WTC11 (cell line): Measurements from ENCODE around the gene SEBOX.

ENCODE experiments used
- RELA ChIP-seq: sonication (generic); formaldehyde crosslinking; IDR thresholded peaks from 2 replicates; pipeline ENCODE4 v1.8.1; 2022; ENCODE audit warnings: missing genetic modification reagents, mild to moderate bottlenecking, borderline replicate concordance
- SP1 ChIP-seq: sonication (generic); formaldehyde crosslinking; conservative IDR thresholded peaks from 2 replicates; pipeline ENCODE4 v1.8.1; 2022; ENCODE audit warnings: missing genetic modification reagents
- TF ChIP-seq, protein P1 (sequence below): fragments of 250-450 bp; sonication (Bioruptor Pico); IDR thresholded peaks from 2 replicates; pipeline ENCODE4 v2.1.2; 2022; ENCODE audit warnings: mild to moderate bottlenecking, moderate library complexity
- TF ChIP-seq, protein P2 (sequence below): sonication (generic); formaldehyde crosslinking; IDR thresholded peaks from 2 replicates; pipeline ENCODE4 v1.8.1; 2022; ENCODE audit warnings: low read depth, missing genetic modification reagents, borderline replicate concordance
- TF ChIP-seq, protein P3 (sequence below): sonication (generic); formaldehyde crosslinking; IDR thresholded peaks from 2 replicates; pipeline ENCODE4 v1.8.1; 2023; ENCODE audit warnings: mild to moderate bottlenecking, missing genetic modification reagents, moderate library complexity
- TF ChIP-seq, protein P4 (sequence below): fragments of 200-600 bp; IDR thresholded peaks from 2 replicates; pipeline ENCODE4 v1.8.0; 2022; ENCODE audit warnings: antibody characterized with exemption

DNA sequence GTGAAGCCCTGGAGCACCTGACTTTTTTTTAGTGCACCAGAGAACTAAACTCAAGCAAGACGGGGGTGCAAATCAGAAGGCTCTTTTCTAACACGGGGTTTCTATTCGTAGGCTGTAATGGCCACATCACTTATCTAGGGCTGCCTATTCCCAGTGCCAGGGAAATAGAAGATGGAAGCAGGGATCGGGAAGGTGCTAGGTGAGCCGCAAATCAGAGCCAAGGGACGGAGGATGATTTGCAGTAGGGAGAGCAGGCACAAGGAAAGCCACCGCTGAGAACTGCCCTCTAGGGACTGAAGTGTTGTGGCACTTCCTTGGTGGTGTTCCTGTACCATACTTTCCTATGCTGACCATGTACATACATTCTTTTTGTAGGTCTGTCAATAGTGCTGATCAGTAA lies 48.8 kb upstream of the SEBOX start:
- no peak for TF ChIP-seq RELA
- TF ChIP-seq, protein P1, sequence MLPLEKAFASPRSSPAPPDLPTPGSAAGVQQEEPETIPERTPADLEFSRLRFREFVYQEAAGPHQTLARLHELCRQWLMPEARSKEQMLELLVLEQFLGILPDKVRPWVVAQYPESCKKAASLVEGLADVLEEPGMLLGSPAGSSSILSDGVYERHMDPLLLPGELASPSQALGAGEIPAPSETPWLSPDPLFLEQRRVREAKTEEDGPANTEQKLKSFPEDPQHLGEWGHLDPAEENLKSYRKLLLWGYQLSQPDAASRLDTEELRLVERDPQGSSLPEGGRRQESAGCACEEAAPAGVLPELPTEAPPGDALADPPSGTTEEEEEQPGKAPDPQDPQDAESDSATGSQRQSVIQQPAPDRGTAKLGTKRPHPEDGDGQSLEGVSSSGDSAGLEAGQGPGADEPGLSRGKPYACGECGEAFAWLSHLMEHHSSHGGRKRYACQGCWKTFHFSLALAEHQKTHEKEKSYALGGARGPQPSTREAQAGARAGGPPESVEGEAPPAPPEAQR (CRISPR knock-in tag): no peak
- TF ChIP-seq, protein P2, sequence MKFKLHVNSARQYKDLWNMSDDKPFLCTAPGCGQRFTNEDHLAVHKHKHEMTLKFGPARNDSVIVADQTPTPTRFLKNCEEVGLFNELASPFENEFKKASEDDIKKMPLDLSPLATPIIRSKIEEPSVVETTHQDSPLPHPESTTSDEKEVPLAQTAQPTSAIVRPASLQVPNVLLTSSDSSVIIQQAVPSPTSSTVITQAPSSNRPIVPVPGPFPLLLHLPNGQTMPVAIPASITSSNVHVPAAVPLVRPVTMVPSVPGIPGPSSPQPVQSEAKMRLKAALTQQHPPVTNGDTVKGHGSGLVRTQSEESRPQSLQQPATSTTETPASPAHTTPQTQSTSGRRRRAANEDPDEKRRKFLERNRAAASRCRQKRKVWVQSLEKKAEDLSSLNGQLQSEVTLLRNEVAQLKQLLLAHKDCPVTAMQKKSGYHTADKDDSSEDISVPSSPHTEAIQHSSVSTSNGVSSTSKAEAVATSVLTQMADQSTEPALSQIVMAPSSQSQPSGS (CRISPR knock-in tag): no peak
- TF ChIP-seq, protein P3, sequence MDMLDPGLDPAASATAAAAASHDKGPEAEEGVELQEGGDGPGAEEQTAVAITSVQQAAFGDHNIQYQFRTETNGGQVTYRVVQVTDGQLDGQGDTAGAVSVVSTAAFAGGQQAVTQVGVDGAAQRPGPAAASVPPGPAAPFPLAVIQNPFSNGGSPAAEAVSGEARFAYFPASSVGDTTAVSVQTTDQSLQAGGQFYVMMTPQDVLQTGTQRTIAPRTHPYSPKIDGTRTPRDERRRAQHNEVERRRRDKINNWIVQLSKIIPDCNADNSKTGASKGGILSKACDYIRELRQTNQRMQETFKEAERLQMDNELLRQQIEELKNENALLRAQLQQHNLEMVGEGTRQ: no peak
- TF ChIP-seq, protein P4, sequence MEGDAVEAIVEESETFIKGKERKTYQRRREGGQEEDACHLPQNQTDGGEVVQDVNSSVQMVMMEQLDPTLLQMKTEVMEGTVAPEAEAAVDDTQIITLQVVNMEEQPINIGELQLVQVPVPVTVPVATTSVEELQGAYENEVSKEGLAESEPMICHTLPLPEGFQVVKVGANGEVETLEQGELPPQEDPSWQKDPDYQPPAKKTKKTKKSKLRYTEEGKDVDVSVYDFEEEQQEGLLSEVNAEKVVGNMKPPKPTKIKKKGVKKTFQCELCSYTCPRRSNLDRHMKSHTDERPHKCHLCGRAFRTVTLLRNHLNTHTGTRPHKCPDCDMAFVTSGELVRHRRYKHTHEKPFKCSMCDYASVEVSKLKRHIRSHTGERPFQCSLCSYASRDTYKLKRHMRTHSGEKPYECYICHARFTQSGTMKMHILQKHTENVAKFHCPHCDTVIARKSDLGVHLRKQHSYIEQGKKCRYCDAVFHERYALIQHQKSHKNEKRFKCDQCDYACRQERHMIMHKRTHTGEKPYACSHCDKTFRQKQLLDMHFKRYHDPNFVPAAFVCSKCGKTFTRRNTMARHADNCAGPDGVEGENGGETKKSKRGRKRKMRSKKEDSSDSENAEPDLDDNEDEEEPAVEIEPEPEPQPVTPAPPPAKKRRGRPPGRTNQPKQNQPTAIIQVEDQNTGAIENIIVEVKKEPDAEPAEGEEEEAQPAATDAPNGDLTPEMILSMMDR: no peak
- no peak for TF ChIP-seq SP1 (CRISPR knock-in tag)
